GM21526 (cell line): ENCODE data around the gene SPTB.

Experiments
- ATAC-seq: cut with Tn5 transposase; IDR thresholded peaks from one replicate; pipeline ENCODE4 v1.9.1; 2021; ENCODE audit warnings: moderate library complexity; ENCODE audit not compliant: unreplicated experiment, low FRiP score

SPTB gene

GRCh38 chr14:64855721-64856528 is 23.8 kb downstream of the SPTB start:
- no peak for ATAC-seq

GRCh38 chr14:64850369-64851137 is 29.2 kb downstream of the SPTB start:
- ATAC-seq, result no peak

- ATAC-seq, result no peak
Observed at GRCh38 chr14:64849940-64850339, 29.8 kb downstream of the SPTB start.

GRCh38 chr14:64848239-64848638 is 31.5 kb downstream of the SPTB start:
- no peak for ATAC-seq

- no peak for ATAC-seq
Observed at GRCh38 chr14:64846319-64846718, 33.4 kb downstream of the SPTB start.

GRCh38 chr14:64845878-64846277 is 33.8 kb downstream of the SPTB start:
- ATAC-seq, result no peak

GRCh38 chr14:64844969-64845536 is 34.7 kb downstream of the SPTB start:
- ATAC-seq, result no peak

GRCh38 chr14:64844272-64844671 is 35.4 kb downstream of the SPTB start:
- peak; percentile 72 for ATAC-seq

- ATAC-seq, result no peak
Observed at GRCh38 chr14:64843548-64843947, 36.2 kb downstream of the SPTB start.

GRCh38 chr14:64841772-64842750 is 37.6 kb downstream of the SPTB start:
- no peak for ATAC-seq

- no peak for ATAC-seq
Observed at GRCh38 chr14:64841121-64841651, 38.5 kb downstream of the SPTB start.

GRCh38 chr14:64838656-64839055 is 41.1 kb downstream of the SPTB start:
- no peak for ATAC-seq

- ATAC-seq, result no peak
Observed at GRCh38 chr14:64835431-64835830, 44.3 kb downstream of the SPTB start.

GRCh38 chr14:64834965-64835364 is 44.7 kb downstream of the SPTB start:
- ATAC-seq, result no peak

GRCh38 chr14:64831419-64831818 is 48.3 kb downstream of the SPTB start:
- no peak for ATAC-seq

- ATAC-seq, result no peak
Observed at GRCh38 chr14:64830961-64831360, 48.7 kb downstream of the SPTB start.

GRCh38 chr14:64828071-64828470 is 51.6 kb downstream of the SPTB start:
- no peak for ATAC-seq

GRCh38 chr14:64826845-64827244 is 52.9 kb downstream of the SPTB start:
- ATAC-seq, result no peak

- ATAC-seq, result no peak
Observed at GRCh38 chr14:64826333-64826732, 53.4 kb downstream of the SPTB start.

- no peak for ATAC-seq
Observed at GRCh38 chr14:64825509-64825908, 54.2 kb downstream of the SPTB start.
